DOHH2 (cell line): ENCODE measurements around the gene TSPAN4.

Experiments used
- H3F3A ChIP-seq: fragments of 200-600 bp; sonication (generic), shearing (Covaris generic); 2 replicates; pipeline ENCODE4 v1.6.0; 2016; ENCODE audit warnings: antibody characterized with exemption, mild to moderate bottlenecking; ENCODE audit not compliant: control insufficient read depth, insufficient read depth
- H3K27ac ChIP-seq: fragments of 200-600 bp; sonication (generic); 2 replicates; pipeline ENCODE4 v1.5.1; 2014; ENCODE audit warnings: low read depth, mild to moderate bottlenecking, low read length, moderate library complexity
- H3K27me3 ChIP-seq: fragments of 200-600 bp; sonication (generic); 2 replicates; pipeline ENCODE4 v1.6.1; 2014; ENCODE audit warnings: mild to moderate bottlenecking, low read length, mixed read lengths; ENCODE audit not compliant: control insufficient read depth
- H3K36me3 ChIP-seq: fragments of 200-600 bp; sonication (generic); 2 replicates; pipeline ENCODE4 v1.6.1; 2014; ENCODE audit warnings: mild to moderate bottlenecking, low read length, moderate library complexity, mixed read lengths; ENCODE audit not compliant: control insufficient read depth
- H3K4me1 ChIP-seq: fragments of 200-600 bp; sonication (generic); 2 replicates; pipeline ENCODE4 v1.6.1; 2014; ENCODE audit warnings: mild to moderate bottlenecking, low read length, mixed read lengths; ENCODE audit not compliant: control insufficient read depth
- H3K4me2 ChIP-seq: fragments of 200-600 bp; sonication (generic); 2 replicates; pipeline ENCODE4 v1.6.0; 2014; ENCODE audit warnings: mild to moderate bottlenecking, low read length, moderate library complexity
- H3K4me3 ChIP-seq: fragments of 200-600 bp; sonication (generic); 2 replicates; pipeline ENCODE4 v1.5.1; 2014; ENCODE audit warnings: mild to moderate bottlenecking, low read length, mixed read lengths
- H3K79me2 ChIP-seq: fragments of 200-600 bp; sonication (generic); 2 replicates; pipeline ENCODE4 v1.6.1; 2014; ENCODE audit warnings: mild to moderate bottlenecking, low read length, mixed read lengths; ENCODE audit not compliant: control insufficient read depth
- H3K9me2 ChIP-seq: fragments of 200-600 bp; sonication (generic); replicated peaks from 2 replicates; pipeline ENCODE4 v1.6.1; 2014; ENCODE audit warnings: mild to moderate bottlenecking, low read length, mixed read lengths; ENCODE audit not compliant: control insufficient read depth
- H3K9me3 ChIP-seq: fragments of 200-600 bp; sonication (generic); 2 replicates; pipeline ENCODE4 v1.6.1; 2014; ENCODE audit warnings: antibody characterized with exemption, low read length, mixed read lengths; ENCODE audit not compliant: control insufficient read depth, insufficient read depth
- H4K20me1 ChIP-seq: fragments of 200-600 bp; sonication (generic); 2 replicates; pipeline ENCODE4 v1.6.0; 2014; ENCODE audit warnings: low read depth, mild to moderate bottlenecking, antibody characterized with exemption, low read length, moderate library complexity; ENCODE audit not compliant: control insufficient read depth, insufficient read depth
- CTCF ChIP-seq: fragments of 200-600 bp; sonication (generic); IDR thresholded peaks from one replicate; pipeline ENCODE4 v1.5.1; 2014; ENCODE audit warnings: antibody characterized with exemption, mild to moderate bottlenecking, low read depth, low read length; ENCODE audit not compliant: poor library complexity, severe bottlenecking
- EZH2phosphoT487 ChIP-seq: fragments of 200-600 bp; sonication (generic); IDR thresholded peaks from 2 replicates; pipeline ENCODE4 v1.6.1; 2017; ENCODE audit warnings: borderline replicate concordance, mild to moderate bottlenecking, antibody characterized with exemption, low read length, moderate library complexity, mixed read lengths

Gene TSPAN4

GRCh38 chr11:834371-835316 lies 8.0 kb upstream of the TSPAN4 start:
- H3K4me3 ChIP-seq: no peak overlapping the region
- H3F3A ChIP-seq: no peaks in the 10 kb centered on the region; the same call in 1 of the 2 replicates
- TF ChIP-seq EZH2phosphoT487 (no peak), CTCF (no peak)
- H3K27ac ChIP-seq: no peak overlapping the region
- H3K9me3 ChIP-seq: no peaks in the 10 kb centered on the region
- H3K36me3 ChIP-seq: peaks cover 21% of the 10 kb centered on the region
- H3K9me2 ChIP-seq: no peaks in the 10 kb centered on the region
- no peak overlapping the region for H3K4me2 ChIP-seq
- H4K20me1 ChIP-seq: no peaks in the 10 kb centered on the region
- H3K4me1 ChIP-seq: peaks cover 27% of the 10 kb centered on the region
- peaks cover 52% of the 10 kb centered on the region for H3K27me3 ChIP-seq
- no peaks in the 10 kb centered on the region for H3K79me2 ChIP-seq

- Histone ChIP-seq H4K20me1 (peaks cover 13% of the 10 kb centered on the region), H3K4me3 (no peak overlapping the region), H3K27me3 (peaks cover 36% of the 10 kb centered on the region), H3F3A (no peaks in the 10 kb centered on the region), H3K36me3 (peaks cover 37% of the 10 kb centered on the region), H3K27ac (no peak overlapping the region), H3K9me3 (no peaks in the 10 kb centered on the region), H3K4me1 (peaks cover 18% of the 10 kb centered on the region), H3K9me2 (no peaks in the 10 kb centered on the region), H3K4me2 (no peak overlapping the region), H3K79me2 (peaks cover 14% of the 10 kb centered on the region)
- TF ChIP-seq CTCF: no peak
- no peak for TF ChIP-seq EZH2phosphoT487
These were observed 6.4 kb upstream of the TSPAN4 start for GRCh38 chr11:836274-836673.

- H3K4me1 ChIP-seq: peaks cover 18% of the 10 kb centered on the region
- no peaks in the 10 kb centered on the region for H3F3A ChIP-seq
- peaks cover 31% of the 10 kb centered on the region for H3K27me3 ChIP-seq
- H3K9me2 ChIP-seq: no peaks in the 10 kb centered on the region
- H3K36me3 ChIP-seq: peaks cover 37% of the 10 kb centered on the region
- H3K4me2 ChIP-seq: no peak overlapping the region
- H3K27ac ChIP-seq: no peak overlapping the region
- H3K79me2 ChIP-seq: peaks cover 19% of the 10 kb centered on the region
- H4K20me1 ChIP-seq: peaks cover 14% of the 10 kb centered on the region
- no peak overlapping the region for H3K4me3 ChIP-seq
- H3K9me3 ChIP-seq: no peaks in the 10 kb centered on the region
- TF ChIP-seq EZH2phosphoT487 (no peak), CTCF (no peak)
These were observed 6.0 kb upstream of the TSPAN4 start for GRCh38 chr11:836700-837099.
